OCI-LY7 (cell line): ENCODE data around the gene NGEF. TPM values are rescaled to one million over a fixed set of nuclear protein-coding genes. Genes with fewer than 3 reads are reported as not detected.

Experiments
- BruUV-seq: library from RNA; stranded (reverse); fragments of 400-500 nt; replicated peaks from 2 replicates; lab custom pipeline; 2021; lab: Mats Ljungman, UMichigan
- CTCF ChIA-PET: fragments of 300-600 bp; sonication (Branson Sonifier 250); formaldehyde crosslinking; loops from one replicate; lab custom pipeline; 2022; ENCODE audit warnings: antibody characterized with exemption; ENCODE audit not compliant: unreplicated experiment; lab: Charles Lee
- POLR2A ChIA-PET: fragments of 300-600 bp; sonication (Branson Sonifier 250); formaldehyde crosslinking; loops from one replicate; lab custom pipeline; 2022; ENCODE audit warnings: antibody characterized with exemption; lab: Charles Lee
- DNase-seq: peaks from one replicate; pipeline ENCODE4 v3.0.0-alpha.2; 2015; ENCODE audit warnings: low spot score
- H2AFZ ChIP-seq: fragments of 200-600 bp; sonication (generic), shearing (Covaris generic); 2 replicates; pipeline ENCODE4 v1.6.1; 2014; ENCODE audit warnings: mild to moderate bottlenecking, antibody characterized with exemption, low read length, moderate library complexity
- H3K27ac ChIP-seq: fragments of 200-600 bp; sonication (generic); 2 replicates; pipeline ENCODE4 v1.5.1; 2014; ENCODE audit warnings: mixed run types, low read depth, mild to moderate bottlenecking, moderate library complexity, low read length, inconsistent platforms; ENCODE audit not compliant: poor library complexity, severe bottlenecking
- H3K36me3 ChIP-seq: fragments of 200-600 bp; sonication (generic); 2 replicates; pipeline ENCODE4 v1.6.1; 2014; ENCODE audit warnings: mild to moderate bottlenecking, antibody characterized with exemption, low read length, moderate library complexity, mixed read lengths; ENCODE audit not compliant: insufficient read depth
- H3K4me1 ChIP-seq: fragments of 200-600 bp; sonication (generic); 2 replicates; pipeline ENCODE4 v1.5.1; 2014; ENCODE audit warnings: mild to moderate bottlenecking, low read length; ENCODE audit not compliant: insufficient read depth, poor library complexity, severe bottlenecking
- H3K4me2 ChIP-seq: fragments of 200-600 bp; sonication (generic); 2 replicates; pipeline ENCODE4 v1.6.1; 2014; ENCODE audit warnings: mild to moderate bottlenecking, low read length
- H3K4me3 ChIP-seq: fragments of 200-600 bp; sonication (generic); 2 replicates; pipeline ENCODE4 v1.5.1; 2014; ENCODE audit warnings: mild to moderate bottlenecking, low read depth, low read length; ENCODE audit not compliant: poor library complexity, severe bottlenecking
- H3K79me2 ChIP-seq: fragments of 200-600 bp; sonication (generic); 2 replicates; pipeline ENCODE4 v1.6.1; 2016; ENCODE audit warnings: low read depth, mild to moderate bottlenecking, low read length, moderate library complexity, mixed read lengths; ENCODE audit not compliant: insufficient read depth
- H3K9me2 ChIP-seq: fragments of 200-600 bp; sonication (generic); 2 replicates; pipeline ENCODE4 v1.6.1; 2016; ENCODE audit warnings: mild to moderate bottlenecking, low read length, mixed read lengths; ENCODE audit not compliant: insufficient read depth
- H3K9me3 ChIP-seq: fragments of 200-600 bp; sonication (generic); 2 replicates; pipeline ENCODE4 v1.6.1; 2014; ENCODE audit warnings: mild to moderate bottlenecking, mixed run types, low read length, mixed read lengths
- H4K20me1 ChIP-seq: fragments of 200-600 bp; sonication (generic); 2 replicates; pipeline ENCODE4 v1.6.1; 2014; ENCODE audit warnings: mild to moderate bottlenecking, antibody characterized with exemption, low read length, moderate library complexity, mixed read lengths; ENCODE audit not compliant: insufficient read depth
- CTCF ChIP-seq: fragments of 200-600 bp; sonication (generic); conservative IDR thresholded peaks from 2 replicates; pipeline ENCODE4 v1.5.1; 2014; ENCODE audit warnings: mild to moderate bottlenecking, antibody characterized with exemption, low read length, moderate library complexity, mixed read lengths
- EZH2phosphoT487 ChIP-seq: fragments of 200-600 bp; sonication (generic); IDR thresholded peaks from 2 replicates; pipeline ENCODE4 v1.6.1; 2018; ENCODE audit warnings: low read depth, borderline replicate concordance, mild to moderate bottlenecking, mixed run types, antibody characterized with exemption, low read length, moderate library complexity, mixed read lengths
- intact Hi-C: fragments of 100-400 bp; cut with micrococcal nuclease; formaldehyde crosslinking; loops from one replicate; pipeline ENCODE4 v1.10.0; 2022; ENCODE audit not compliant: unreplicated experiment
- total RNA-seq, 2 experiments: library from RNA; depleted of rRNA in 1 of 2; stranded (reverse); fragments of >200 nt in 1 of 2; shearing (Covaris generic) in 1 of 2; gene quantifications; 2 replicates each; pipeline ENCODE4 v1.2.3, GENCODE V29; 2014 to 2022

Gene NGEF
- total RNA-seq, 2 experiments from 2014 or later: 0.82 TPM; not detected in 1

- Histone ChIP-seq H3K4me3 (no peak overlapping the region), H3K9me3 (no peaks in the 10 kb centered on the region), H3K27ac (no peak overlapping the region), H3K9me2 (no peaks in the 10 kb centered on the region), H3K79me2 (no peaks in the 10 kb centered on the region), H2AFZ (no peak overlapping the region), H3K36me3 (no peaks in the 10 kb centered on the region), H3K4me2 (no peak overlapping the region), H3K4me1 (no peaks in the 10 kb centered on the region), H4K20me1 (no peaks in the 10 kb centered on the region)
- intact Hi-C loops: no loop called here
- POLR2A ChIA-PET: no interaction called here
- BruUV-seq: no TSS peak
- TF ChIP-seq CTCF (no peak), EZH2phosphoT487 (no peak)
- no peak for DNase-seq
- CTCF ChIA-PET: no interaction called here
Measured at GRCh38 chr2:232924433-232924832, 88.6 kb downstream of the NGEF start.

DNA sequence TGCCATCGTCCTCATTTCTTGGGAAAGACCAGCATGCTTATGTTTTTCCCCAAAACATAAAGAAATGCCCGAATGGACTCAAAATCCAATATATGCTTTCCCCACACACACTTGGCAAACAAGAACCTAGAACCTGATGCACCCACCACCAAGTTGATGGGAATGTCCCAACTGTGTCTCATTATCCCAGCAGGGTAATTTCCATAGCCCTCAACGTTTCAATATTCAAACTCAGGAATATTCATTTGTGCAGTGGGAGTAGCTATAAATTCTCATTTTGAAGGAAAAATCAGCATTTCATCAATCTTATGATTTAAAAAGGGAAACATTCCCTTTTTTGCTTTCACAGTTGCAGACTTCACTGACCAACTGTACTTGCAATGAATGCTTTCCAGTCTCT lies 92.3 kb downstream of the NGEF start:
- no peaks in the 10 kb centered on the region for H3K4me1 ChIP-seq
- no peak for DNase-seq
- ChIA-PET POLR2A (interaction anchor here (0.7 kb wide), 1 partner anchor 582 kb away, joined by 3 read pairs; no protein-coding TSS in a partner anchor), CTCF (interaction anchor here (0.6 kb wide), 1 partner anchor 337 kb away, joined by 3 read pairs; no protein-coding TSS in a partner anchor)
- H3K9me3 ChIP-seq: no peaks in the 10 kb centered on the region
- no peak overlapping the region for H2AFZ ChIP-seq
- H3K4me3 ChIP-seq: no peak overlapping the region
- no peak overlapping the region for H3K4me2 ChIP-seq
- TF ChIP-seq CTCF: no peak
- TF ChIP-seq EZH2phosphoT487: no peak
- no peaks in the 10 kb centered on the region for H3K79me2 ChIP-seq
- no peak overlapping the region for H3K27ac ChIP-seq
- H4K20me1 ChIP-seq: no peaks in the 10 kb centered on the region
- intact Hi-C loops: no loop called here
- BruUV-seq: no TSS peak
- H3K9me2 ChIP-seq: no peaks in the 10 kb centered on the region
- no peaks in the 10 kb centered on the region for H3K36me3 ChIP-seq

DNA sequence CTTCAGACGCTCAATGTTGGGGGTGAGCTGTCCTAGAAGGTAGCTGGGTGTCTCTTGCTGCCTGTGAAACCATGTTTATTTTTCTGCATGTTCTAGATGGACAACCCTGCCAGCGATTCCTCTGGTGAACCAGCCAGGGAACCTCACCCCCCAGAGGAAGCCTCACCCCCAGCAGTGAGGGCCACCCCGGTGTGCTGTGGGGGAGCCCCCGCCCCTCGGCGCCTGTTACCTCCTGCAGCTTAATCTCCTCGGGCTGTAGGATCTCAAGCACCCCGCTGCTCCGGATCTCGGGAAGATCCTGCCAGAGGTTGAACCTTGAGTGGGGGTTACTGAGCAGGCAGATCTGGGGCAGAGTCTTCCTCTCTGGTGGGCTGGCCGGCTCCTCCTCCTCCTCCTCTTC lies 93.0 kb downstream of the NGEF start:
- no peak overlapping the region for H3K27ac ChIP-seq
- H3K4me3 ChIP-seq: no peak overlapping the region
- no peaks in the 10 kb centered on the region for H4K20me1 ChIP-seq
- H3K4me2 ChIP-seq: no peak overlapping the region
- H3K36me3 ChIP-seq: no peaks in the 10 kb centered on the region
- H3K9me3 ChIP-seq: no peaks in the 10 kb centered on the region
- CTCF ChIA-PET: no interaction called here
- no peaks in the 10 kb centered on the region for H3K79me2 ChIP-seq
- intact Hi-C loops: no loop called here
- no peak for DNase-seq
- no peak overlapping the region for H2AFZ ChIP-seq
- BruUV-seq: no TSS peak
- TF ChIP-seq CTCF (no peak), EZH2phosphoT487 (no peak)
- no peaks in the 10 kb centered on the region for H3K9me2 ChIP-seq
- POLR2A ChIA-PET: interaction anchor here (0.5 kb wide), 1 partner anchor 1526 kb away, joined by 3 read pairs; no protein-coding TSS in a partner anchor
- no peaks in the 10 kb centered on the region for H3K4me1 ChIP-seq
